HG03039 (cell line): ENCODE measurements around the gene MAP3K9.

Experiments
- ATAC-seq: cut with Tn5 transposase; IDR thresholded peaks from one replicate; pipeline ENCODE4 v1.9.1; 2021; ENCODE audit warnings: mild to moderate bottlenecking, moderate library complexity; ENCODE audit not compliant: unreplicated experiment

MAP3K9 gene

DNA sequence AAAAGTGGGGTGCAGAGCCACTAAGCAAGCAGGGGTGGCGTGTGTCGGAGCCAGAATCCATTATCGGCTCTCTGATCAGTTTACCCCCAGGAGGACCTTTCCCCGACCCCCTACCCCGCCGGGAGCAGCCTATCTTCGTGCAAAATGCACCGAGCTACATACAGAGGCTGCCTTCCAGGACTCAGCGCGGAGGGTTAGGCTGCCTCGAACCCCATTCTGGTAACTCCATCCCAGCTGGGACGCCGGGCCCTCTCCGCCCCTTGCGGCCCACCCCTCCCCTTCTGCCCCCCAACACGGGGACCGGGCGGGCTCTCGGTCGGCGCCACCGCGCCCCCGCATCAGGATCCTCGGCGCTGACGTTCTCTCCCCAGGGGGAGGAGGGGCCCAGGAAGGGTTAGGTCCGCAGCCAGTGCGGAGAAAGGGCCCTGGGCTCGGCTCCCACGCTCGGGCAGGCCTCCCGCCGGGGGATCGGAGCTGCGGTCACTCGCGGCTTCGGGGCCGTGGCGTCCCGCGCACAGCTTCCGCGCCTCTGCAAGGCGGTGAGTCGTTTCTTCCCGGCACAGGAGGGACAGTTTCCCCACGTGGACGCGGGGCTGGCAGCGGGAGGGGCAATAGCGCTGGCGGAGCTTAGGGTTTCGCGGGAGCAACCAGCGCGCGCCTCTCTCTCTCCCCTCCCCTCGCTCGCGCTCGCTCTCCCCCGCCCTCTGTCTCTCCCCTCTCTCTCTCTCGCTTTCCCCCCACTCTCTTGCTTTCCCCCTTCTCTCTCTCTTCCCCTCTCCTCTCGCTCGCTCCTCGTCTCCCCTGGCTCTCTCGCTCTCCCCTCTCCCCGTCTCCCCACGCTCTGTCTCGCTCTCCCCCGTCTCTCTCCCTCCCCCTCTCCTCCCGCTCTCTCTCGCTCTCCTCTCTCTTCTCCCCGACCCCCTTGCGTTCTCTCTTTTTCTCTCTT is 12.5 kb upstream of the MAP3K9 start:
- no peak for ATAC-seq

DNA sequence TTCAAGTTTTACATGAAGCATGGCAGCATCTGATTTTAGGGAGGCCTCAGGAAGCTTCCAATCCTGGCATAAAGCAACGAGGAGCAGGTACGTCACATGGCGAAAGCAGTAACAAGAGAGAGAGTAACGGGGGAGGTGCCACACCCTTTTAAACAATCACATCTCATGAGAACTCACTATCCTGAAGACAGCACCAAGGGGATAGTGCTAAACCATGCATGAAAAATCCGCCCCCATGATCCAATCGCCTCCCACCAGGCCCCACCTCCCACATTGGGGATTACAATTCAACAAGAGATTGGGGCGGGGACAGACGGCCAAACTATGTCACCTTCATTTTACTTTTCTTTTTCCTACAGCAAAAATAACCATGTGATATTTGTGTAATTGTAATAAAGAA is 7.2 kb upstream of the MAP3K9 start:
- no peak for ATAC-seq

DNA sequence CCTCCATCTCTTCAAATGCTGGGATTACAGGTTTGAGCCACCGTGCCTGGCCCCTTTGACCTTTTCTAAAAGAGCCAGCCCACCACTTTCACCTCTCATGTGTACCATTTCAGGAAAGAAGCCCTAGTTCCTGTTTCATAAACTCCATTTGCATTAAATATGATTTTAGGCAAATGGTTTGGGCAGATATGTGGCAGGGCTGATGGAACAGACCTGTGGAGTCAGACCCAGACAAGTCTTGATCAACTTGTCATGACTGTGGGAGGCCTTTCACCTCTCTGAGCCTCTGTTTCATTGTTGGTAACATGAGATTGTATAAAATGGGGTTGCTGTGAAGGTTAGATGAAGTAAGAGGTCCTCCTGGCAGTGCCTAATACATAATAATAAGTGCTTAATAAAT is 5.2 kb upstream of the MAP3K9 start:
- no peak for ATAC-seq

DNA sequence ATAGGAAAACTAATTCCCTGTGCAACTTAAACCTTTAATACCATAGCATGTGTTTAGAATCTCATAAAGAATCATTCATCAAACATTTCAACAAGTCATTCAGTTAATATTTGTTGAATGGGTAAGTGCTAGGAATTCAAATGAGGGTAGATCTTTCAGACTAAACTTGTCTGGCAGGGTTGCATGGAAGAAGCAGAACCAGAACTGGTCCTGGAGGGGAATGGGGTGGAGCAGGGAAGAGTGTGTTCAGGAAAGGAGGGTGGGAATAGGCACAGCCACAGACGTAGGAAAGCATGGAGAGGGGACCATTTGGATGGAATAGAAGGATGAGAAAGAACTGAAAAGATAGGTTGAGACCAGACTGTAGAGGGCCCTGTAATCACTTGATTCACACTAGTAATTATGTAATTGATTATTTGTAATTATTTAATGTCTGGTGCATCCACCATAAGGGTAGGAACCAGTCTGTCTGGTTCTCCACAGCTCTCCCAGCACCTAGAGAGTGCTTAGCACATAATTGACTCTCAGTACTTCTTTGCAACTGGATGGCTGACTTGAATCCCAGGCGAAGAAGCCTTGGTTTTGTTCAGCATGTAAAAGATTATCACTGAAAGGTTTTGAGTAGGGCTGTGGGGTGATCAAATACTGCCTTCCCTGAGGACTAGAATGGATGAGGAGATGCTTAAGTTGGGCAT is 3.0 kb upstream of the MAP3K9 start:
- ATAC-seq, result no peak

DNA sequence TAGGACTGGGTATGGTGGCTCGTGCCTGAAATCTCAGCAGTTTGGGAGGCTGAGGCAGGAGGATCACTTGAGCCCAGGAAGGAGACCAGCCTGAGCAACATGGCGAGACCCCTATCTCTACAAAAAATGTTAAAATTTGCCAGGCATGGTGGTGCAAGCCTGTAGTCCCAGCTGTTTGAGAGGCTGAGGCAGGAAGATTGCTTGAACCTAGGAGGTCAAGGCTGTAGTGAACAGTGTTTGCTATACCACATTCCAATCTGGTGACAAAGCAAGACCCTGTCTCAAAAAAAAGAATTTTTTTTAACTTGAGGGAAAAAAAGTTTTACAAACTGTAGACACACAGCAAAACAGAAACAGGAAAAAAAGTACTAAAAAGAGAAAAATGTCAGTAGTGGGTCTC is 2.3 kb upstream of the MAP3K9 start:
- no peak for ATAC-seq

DNA sequence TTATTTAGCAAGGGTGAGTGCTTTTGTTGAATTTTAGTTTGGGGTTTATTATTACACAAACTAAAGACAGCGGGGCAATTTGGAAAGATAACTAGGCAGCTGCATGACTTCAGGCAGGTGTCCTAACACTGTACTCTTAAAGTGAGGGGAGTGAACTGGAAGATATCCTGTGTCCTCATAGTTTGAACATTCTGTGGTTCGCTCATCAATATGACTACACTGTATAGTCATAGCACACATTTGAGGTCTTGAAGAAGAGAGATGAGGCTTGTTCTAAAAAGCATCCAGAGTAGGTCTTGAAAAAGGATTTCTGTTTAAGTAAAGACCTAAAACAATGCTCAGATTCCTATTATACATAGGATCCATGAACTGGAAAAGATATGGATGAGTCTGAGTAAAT is 1.7 kb upstream of the MAP3K9 start:
- ATAC-seq, result no peak

DNA sequence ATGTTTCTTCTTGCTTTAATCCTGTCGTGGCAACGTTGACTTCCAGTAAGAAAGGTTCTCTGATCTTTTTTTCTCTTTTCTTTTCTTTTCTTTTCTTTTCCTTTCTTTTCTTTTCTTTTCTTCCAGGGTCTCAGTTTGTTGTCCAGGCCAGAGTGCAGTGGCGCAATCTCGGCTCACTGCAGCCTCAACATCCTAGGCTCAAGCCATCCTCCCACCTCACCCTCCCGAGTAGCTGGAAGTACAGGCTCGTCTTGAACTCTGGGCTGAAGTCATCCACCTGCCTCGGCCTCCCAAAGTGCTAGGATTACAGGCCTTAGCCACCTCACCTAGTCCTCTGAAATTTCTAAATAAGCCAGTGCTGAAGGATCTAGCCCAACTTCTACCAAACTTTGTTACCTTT is 1.3 kb upstream of the MAP3K9 start:
- ATAC-seq, result no peak

DNA sequence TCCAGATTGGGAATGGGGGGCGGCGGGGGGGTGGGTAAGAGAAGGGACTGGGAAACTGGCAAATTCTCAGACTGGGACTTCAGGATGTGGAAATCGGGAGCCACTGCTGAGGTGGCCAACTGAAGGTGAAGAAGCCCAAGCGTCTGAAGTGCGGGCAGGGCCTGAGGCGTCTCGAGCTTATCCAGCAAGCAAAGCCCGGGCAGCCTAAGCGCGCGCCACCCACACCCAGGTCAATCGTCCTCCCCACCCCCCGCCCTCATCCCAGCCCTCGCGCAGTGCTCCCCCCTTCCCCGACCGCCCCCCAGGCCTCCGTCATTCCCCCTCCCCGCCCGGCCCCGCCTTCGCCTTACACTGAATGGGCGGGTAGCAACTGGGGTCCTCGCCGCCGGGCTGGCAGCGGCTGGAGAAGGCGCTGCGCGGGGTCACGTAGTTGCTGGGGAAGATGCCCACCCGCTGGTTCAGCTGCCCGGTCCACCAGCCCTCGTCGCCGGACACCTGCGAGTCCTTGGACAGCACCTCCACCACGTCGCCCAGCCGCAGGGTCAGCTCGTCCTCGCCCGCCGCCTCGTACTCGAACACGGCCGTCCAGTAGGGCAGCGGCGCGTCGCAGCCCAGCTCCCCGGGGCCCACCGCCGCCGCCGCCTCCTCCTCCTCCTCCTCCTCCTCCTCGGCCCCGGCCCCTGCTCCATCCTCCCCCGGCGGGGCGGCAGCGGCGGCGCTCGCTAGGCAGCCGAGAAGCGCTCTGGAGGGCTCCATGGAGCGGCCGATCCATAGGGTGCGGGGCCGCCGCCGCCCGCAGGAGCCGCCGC is 693 bp downstream of the MAP3K9 start:
- ATAC-seq, result peak; percentile 10

DNA sequence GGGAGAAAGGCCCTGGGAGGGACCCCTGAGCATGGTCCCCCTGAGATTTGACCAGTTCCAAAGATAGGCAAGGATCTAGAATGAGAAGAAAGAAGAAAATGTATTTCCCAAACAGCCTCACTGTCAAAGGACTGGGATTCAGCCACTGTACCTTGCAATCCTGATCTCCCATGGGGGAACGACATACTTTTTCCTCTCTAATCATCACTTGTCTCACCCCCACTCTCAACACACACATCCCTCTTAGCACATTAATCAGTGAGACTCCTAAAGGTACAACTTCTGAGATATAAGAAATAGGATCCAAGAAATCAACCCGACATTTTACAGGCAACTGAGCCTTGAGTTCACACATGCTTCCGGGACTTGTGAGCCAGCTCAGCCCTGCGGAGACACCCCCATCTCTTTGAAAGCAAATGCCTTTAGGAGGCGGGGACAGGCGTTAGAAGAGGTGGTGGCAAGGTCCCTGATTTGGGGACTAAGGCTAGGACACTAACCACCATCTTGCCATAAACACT is 1.4 kb downstream of the MAP3K9 start:
- no peak for ATAC-seq

DNA sequence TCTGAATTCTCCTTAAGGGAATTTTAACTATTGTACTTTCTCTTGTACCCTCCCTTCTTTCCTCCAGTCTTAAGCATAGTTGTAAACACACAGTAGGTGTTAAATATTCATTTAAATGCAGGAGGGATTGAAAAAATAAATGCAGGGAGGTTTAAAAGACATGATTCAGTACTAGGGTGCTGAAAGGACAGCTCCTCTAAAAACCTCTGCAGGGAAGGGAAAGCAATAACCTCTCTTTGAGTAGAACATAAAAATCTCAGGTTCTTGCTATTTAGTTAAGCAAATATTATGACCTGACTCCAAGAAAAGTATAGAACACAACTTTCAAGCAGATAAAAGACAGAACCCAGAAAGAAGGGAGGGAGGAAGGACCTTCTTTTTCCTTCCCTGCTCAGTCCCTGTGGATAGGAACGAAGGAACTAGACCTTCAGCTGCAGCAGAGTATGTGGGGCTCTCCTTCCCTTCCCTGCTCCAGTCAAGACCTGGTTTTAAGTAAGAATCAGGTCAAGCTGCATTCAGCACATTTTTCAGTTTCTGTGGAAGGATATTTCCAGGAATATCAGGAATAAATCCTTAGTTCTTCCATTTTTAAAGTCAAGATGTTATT is 4.7 kb downstream of the MAP3K9 start:
- ATAC-seq, result no peak

DNA sequence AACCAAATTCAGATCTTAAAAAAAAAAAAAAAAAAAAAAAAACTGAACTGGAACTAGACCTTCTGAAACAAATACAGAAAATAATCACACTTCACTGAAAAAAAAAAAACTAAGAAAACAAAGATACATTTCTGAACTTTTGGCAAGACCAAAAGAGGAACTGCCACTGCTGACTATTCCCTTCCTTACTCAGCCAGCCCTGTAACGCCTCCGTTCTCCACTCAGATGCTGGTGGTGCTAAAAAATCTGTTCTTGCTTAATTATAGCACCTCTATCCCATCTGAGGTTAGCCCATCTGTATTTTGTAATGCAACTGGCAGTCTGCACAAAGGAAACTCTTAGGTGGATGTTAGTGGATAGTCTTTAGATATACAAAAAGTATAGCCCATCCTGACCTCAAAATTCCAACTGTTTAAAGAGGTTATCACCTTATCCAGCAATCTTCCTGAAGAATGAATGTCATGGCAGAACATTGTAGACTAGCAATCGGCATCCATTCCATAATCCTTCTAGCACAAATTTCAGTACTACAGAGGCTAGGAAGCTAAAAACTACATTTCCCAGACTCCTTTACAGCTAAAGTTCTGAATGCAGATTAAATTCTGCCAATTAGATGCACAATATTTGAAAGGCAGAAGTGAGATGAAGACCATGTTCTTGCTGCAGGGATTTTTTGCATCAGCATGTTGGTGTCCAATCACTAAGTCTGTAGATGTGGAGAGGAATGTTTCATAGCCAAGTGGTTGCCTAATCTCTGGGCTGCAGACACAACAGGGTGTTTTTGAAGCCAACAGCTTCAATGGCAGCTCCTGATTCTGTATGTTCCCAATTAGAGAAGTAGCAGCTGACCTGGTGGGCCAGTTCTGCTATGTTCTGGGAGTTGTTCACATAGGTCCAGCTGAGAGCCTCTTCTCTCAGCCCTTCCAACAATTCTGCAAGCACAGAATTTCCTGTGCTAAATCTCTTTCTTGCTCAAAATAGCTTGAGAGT is 5.7 kb downstream of the MAP3K9 start:
- ATAC-seq, result peak; percentile 71

DNA sequence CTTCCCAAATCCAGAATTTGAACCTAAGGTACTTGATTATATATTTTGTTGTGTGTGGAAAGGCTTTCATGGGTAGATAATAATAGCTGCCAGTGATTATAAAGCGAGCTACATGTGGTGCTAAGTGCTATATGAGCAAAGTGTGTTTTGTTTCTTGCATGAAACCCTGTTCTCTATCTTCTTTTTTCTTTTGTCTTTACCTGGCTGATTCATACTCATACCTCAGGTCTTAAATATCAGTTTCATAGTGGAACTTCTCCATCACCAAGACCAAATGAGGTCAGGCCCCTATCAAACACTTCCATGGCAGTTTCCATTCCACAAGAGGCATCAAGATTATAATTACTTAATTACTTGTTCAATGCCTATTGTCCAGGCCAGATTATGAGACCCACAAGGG is 6.9 kb downstream of the MAP3K9 start:
- ATAC-seq, result no peak

DNA sequence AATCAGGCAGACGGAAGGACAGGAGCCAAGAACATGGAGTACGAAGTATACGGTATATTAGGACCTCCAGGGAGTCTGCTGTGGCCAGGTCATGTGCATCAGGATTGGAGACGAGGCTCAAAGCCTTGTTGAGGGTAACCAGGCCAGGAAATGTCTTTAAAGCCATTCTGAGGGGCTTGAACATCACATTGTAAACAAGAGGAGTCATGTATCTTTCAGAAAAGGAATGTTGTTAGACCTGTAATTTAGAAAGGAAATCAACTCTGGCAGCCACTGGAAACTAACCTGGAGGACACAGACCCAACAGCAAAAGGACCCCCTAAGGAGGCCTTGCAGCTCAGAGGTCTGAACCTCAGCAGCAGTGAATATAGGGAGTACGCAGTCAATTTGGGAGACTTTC is 7.5 kb downstream of the MAP3K9 start:
- ATAC-seq, result no peak

DNA sequence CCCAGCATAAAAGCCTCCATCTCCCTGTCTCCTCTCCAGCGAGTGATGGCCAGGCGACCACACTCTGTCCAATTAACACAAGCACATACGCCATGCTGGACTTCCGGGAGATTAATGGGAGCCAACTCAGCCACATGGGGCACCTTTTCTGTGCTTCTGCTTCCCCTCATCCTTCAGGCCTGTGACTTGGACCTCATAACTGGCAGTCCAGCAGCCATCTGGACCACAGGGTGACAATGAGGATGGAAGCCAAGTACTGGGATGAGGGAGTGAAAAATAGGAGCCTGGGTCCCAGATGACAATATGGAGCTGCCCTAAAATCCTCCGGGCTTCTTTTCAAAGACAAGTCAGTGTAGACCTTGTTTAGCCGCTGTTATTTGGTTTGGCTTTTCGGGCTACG is 12.8 kb downstream of the MAP3K9 start:
- ATAC-seq, result no peak

DNA sequence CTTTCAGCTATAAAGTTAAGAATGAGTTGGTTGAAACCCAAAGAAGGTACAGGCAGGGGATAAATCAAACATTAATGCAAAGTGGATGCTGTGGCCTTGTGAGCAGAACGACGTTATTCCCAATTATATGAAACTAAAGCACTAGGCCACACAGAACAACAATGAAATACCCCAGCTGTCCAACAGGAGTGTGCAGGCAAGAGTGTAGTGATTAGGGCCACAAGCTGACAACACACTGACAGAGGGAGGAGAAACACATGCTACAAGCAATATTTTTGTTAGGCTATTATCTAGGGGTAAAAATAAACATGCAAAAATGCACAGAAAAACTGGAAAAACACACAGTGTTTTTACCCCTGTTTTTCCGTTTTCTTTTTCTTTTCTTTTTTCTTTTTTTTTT is 15.0 kb downstream of the MAP3K9 start:
- ATAC-seq, result no peak

DNA sequence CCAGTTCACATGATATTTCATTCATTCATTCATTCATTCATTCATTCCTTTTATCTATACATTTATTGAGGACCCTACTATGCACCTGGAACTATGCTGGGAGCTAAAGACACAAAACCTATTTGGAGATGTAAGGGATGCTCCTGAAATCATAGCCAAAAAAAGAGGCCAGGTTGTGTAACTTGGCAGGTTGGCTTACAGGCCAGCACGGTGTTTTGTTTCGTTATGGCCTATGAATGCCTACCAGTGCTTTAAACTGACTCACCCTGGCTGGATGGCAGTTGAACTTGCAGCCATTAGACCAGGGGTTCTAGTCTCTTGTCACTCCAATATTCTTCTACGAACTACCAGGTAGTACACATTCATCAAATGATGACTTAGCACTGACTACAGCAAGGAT is 15.7 kb downstream of the MAP3K9 start:
- no peak for ATAC-seq

DNA sequence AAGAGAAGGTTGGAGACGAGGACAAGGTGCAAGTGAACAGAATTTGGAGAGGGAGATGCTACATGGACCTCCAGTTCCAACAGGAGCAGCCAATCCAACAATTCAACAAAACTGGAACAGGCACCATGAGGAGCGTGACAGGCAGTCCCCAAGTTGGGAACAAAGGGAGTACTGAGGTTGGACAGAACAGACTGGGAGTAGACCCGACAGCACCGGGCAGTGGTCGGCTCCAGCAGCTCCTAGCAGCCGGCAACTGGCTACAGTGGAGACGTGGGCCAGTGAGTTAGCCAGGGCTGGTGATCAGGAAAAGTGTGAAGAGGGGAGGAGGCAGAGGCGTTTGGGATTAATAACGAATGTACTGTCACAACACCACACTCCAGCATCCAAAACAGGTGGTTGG is 16.4 kb downstream of the MAP3K9 start:
- ATAC-seq, result no peak

DNA sequence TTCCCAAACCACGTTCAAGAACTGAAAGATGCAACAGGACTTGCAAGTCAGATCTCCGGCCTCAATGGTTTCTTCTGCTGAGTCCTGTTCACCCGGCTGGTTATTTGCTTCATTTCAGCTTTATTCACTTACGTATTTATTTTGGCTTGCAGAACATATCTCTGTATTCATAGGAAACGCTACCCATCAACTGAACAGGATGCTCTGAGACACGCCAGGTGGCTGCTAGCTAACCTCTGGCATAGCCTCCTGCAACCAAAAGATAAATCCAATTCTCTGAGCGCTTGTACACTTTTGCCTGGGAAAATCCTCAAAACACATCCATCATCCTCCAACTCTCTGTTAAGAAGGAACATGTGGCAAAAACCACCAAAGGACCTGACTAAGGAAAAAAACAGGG is 17.3 kb downstream of the MAP3K9 start:
- ATAC-seq, result no peak

DNA sequence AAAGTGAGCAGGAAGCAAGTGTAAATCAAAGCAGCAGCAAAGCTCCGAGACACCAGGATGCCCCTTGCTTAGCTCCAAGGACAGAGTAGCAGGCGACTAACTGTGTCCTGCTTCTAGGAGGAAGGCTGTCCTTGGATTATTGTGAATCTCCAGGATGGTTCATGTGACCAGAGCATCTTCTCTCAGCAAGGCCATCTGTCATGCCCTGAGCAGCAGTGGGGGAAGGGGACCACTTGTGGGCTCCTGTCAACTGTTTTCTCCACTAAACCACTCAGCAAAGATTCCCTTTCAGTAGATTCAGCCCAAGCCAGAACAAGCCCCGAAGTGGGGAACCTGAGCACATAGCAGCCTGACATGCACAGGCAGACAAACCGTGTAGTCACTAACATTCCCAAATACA is 19.4 kb downstream of the MAP3K9 start:
- no peak for ATAC-seq

DNA sequence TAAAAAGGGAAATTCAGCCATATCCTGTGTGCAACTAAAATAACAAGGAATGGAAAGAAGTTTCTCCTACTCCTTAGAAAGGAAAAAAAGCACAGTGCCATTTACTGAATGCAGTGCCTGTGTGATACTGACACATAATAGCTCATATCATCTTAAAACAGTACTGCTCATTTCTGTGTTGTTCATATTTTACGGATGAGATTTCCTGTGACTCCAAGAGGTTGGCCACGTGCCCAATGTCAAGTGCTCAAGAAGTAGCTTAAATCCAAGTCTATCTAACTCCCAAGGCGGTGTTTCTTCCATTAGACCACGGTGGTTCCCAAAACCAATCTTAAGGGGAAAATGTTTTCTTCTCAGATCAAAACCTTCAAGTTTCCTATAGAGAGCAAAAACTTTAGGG is 20.0 kb downstream of the MAP3K9 start:
- ATAC-seq, result no peak
